Liver (tissue), 9 donors: ENCODE results near the gene PRPSAP1. TPM values are rescaled to one million over a fixed set of nuclear protein-coding genes. Genes with fewer than 3 reads are reported as not detected.
"Not testable (repeated sequence)": the region's sequence is repeated elsewhere in the genome, so short reads cannot be mapped to it uniquely, and the experiment has no call there.

Experiments used
- DNase-seq: peaks from one replicate; pipeline ENCODE4 v3.0.0-alpha.2; 2017; ENCODE audit warnings: low spot score
- H3K27ac ChIP-seq, 2 donors: one replicate each; pipeline ENCODE4 v1.7.0; 2013; ENCODE audit warnings: inconsistent platforms in 2 of 2, low read length in 2 of 2, control low read depth in 1 of 2, low read depth in 1 of 2, mild to moderate bottlenecking in 1 of 2
- H3K27me3 ChIP-seq, 4 donors: one replicate each; pipeline versions ENCODE4 v1.6.1 to v1.7.0; 2013; ENCODE audit warnings: low read length in 3 of 4, inconsistent platforms in 1 of 4, mild to moderate bottlenecking in 1 of 4, moderate library complexity in 1 of 4; ENCODE audit not compliant: control insufficient read depth in 4 of 4, insufficient read depth in 4 of 4
- H3K36me3 ChIP-seq, 4 donors: one replicate each; pipeline versions ENCODE4 v1.6.1 to v1.7.0; 2013; ENCODE audit warnings: low read length in 3 of 4, mild to moderate bottlenecking in 3 of 4, low read depth in 1 of 4, moderate library complexity in 1 of 4; ENCODE audit not compliant: control insufficient read depth in 4 of 4, insufficient read depth in 3 of 4
- H3K4me1 ChIP-seq, 4 donors: one replicate each; pipeline versions ENCODE4 v1.6.1 to v1.7.0; 2013; ENCODE audit warnings: low read length in 3 of 4, mild to moderate bottlenecking in 3 of 4, moderate library complexity in 1 of 4; ENCODE audit not compliant: control insufficient read depth in 4 of 4, insufficient read depth in 4 of 4
- H3K4me3 ChIP-seq, 3 donors: one replicate each; pipeline versions ENCODE4 v1.6.1 to v1.7.0; 2013; ENCODE audit warnings: low read length in 3 of 3, control low read depth in 1 of 3, low read depth in 1 of 3, mild to moderate bottlenecking in 1 of 3
- H3K9ac ChIP-seq, 2 donors: one replicate each; pipeline ENCODE4 v1.7.0; 2013; ENCODE audit warnings: low read length in 2 of 2, mild to moderate bottlenecking in 2 of 2, moderate library complexity in 2 of 2, control low read depth in 1 of 2, low read depth in 1 of 2
- H3K9me3 ChIP-seq, 4 donors: one replicate each; pipeline versions ENCODE4 v1.6.1 to v1.7.0; 2013; ENCODE audit warnings: low read length in 3 of 4; ENCODE audit not compliant: control insufficient read depth in 4 of 4
- ATF3 ChIP-seq: IDR thresholded peaks from 2 replicates; pipeline ENCODE4 v1.6.1; 2016; ENCODE audit warnings: antibody characterized with exemption
- CTCF ChIP-seq: fragments of 150-350 bp; IDR thresholded peaks from 2 replicates; pipeline ENCODE4 v1.5.1; 2017; ENCODE audit warnings: improper control_type of control experiment, low read depth, low read length; ENCODE audit not compliant: missing input control
- EGR1 ChIP-seq, 2 donors: IDR thresholded peaks; 2 replicates each; pipeline ENCODE4 v1.6.1; 2016 to 2018; ENCODE audit warnings: antibody characterized with exemption in 2 of 2, low read depth in 2 of 2
- FOXA1 ChIP-seq: IDR thresholded peaks from 2 replicates; pipeline ENCODE4 v1.6.1; 2016; ENCODE audit warnings: antibody characterized with exemption
- FOXA2 ChIP-seq: IDR thresholded peaks from 2 replicates; pipeline ENCODE4 v1.6.1; 2016; ENCODE audit warnings: antibody characterized with exemption
- GABPA ChIP-seq, 2 donors: IDR thresholded peaks in 1 of 2; conservative IDR thresholded peaks in 1 of 2; 2 replicates each; pipeline ENCODE4 v1.6.1; 2016; ENCODE audit warnings: antibody characterized with exemption in 2 of 2, mild to moderate bottlenecking in 1 of 2, moderate library complexity in 1 of 2
- JUND ChIP-seq, 2 donors: IDR thresholded peaks; 2 replicates each; pipeline ENCODE4 v1.6.1; 2016; ENCODE audit warnings: antibody characterized with exemption in 2 of 2
- NR2F2 ChIP-seq: IDR thresholded peaks from 2 replicates; pipeline ENCODE4 v1.6.1; 2016; ENCODE audit warnings: antibody characterized with exemption
- RAD21 ChIP-seq, 2 donors: IDR thresholded peaks; 2 replicates each; pipeline ENCODE4 v1.6.1; 2016; ENCODE audit warnings: antibody characterized with exemption in 2 of 2, mild to moderate bottlenecking in 2 of 2
- REST ChIP-seq: IDR thresholded peaks from 2 replicates; pipeline ENCODE4 v1.6.1; 2016; ENCODE audit warnings: antibody characterized with exemption, mild to moderate bottlenecking
- RXRA ChIP-seq, 2 donors: IDR thresholded peaks; 2 replicates each; pipeline ENCODE4 v1.6.1; 2017 to 2018; ENCODE audit warnings: antibody characterized with exemption in 2 of 2, mild to moderate bottlenecking in 1 of 2
- SP1 ChIP-seq: IDR thresholded peaks from 2 replicates; pipeline ENCODE4 v1.6.1; 2018; ENCODE audit warnings: antibody characterized with exemption, mild to moderate bottlenecking
- WGBS: extraction: QIAGEN DNeasy Blood & Tissue Kit; methylation state at CpG from one replicate; pipeline ENCODE4 v1.1.7; 2013; 5-methylcytosine and 5-hydroxymethylcytosine counted together
- polyA plus RNA-seq, 2 donors: library from polyadenylated mRNA; stranded (reverse) in 1 of 2; unstranded in 1 of 2; fragments of 200-250 nt in 1 of 2; fragments of >200 nt in 1 of 2; fragmentation: Nextera tagmentation in 1 of 2; extraction: Ambion mirVana in 1 of 2; gene quantifications; one replicate each; pipeline versions ENCODE4 v1.2.1 to v1.2.3, GENCODE V29; 2013 to 2015
- total RNA-seq, 2 donors: library from RNA; depleted of rRNA; stranded (reverse); fragments of >200 nt; gene quantifications; one replicate each; pipeline ENCODE4 v1.2.3, GENCODE V29; 2014
- TF ChIP-seq, protein P1 (sequence below): IDR thresholded peaks from 2 replicates; pipeline ENCODE4 v1.6.1; 2016; ENCODE audit warnings: antibody characterized with exemption
- TF ChIP-seq, protein P2 (sequence below): IDR thresholded peaks from 2 replicates; pipeline ENCODE4 v1.6.1; 2016; ENCODE audit warnings: antibody characterized with exemption
- donor health status: healthy.
- donor health status: healthy.
- donor health status: healthy.
- donor health status: healthy.
- donor health status: healthy.

Gene PRPSAP1
- total and polyA plus RNA-seq, 4 donors, result 21.4 to 78.1 (median 52.6) TPM

DNA sequence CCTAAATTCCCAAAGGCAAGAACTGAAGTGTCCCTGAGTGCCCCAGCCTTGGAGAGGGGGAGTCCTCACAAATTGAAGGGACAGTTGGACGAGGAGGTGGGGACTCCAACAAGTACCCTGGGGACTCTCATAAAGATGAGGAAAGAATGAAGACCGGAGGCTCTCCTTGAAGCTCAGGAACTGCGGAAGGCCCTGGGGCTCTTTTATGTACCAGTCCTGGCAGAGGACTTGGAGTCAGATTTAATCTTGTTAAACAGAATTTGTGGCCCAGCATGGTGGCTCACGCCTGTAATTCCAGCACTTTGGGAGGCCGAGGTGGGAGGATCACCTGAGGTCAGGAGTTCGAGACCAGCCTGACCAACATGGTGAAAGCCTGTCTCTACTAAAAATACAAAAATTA lies 6.1 kb upstream of the PRPSAP1 start:
- H3K27ac ChIP-seq, H3K27me3 ChIP-seq, H3K36me3 ChIP-seq, H3K9ac ChIP-seq, DNase-seq, H3K9me3 ChIP-seq, H3K4me1 ChIP-seq, H3K4me3 ChIP-seq: not testable (repeated sequence)
- WGBS, result 93% methylated on average over 6 of the region's 6 CpGs

DNA sequence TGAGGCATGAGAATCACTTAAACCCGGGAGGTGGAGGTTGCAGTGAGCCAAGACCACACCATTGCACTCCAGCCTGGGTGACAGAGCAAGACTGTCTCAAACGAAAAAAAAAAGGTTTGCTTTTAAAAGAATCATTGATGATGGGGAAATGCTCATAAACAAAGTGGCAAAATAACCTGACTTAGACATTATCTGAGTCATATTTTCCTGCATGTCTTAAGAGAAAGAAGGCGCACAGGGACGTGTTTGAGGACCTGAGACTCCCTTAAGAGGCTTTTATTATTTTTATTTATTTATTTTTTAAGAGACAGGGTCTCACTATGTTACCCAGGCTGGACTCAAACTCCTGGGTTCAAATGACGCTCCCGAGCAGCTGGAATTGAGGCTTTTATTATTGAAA lies 5.7 kb upstream of the PRPSAP1 start:
- Histone ChIP-seq H3K27me3 (no peaks in the 10 kb centered on the region), H3K36me3 (no peaks in the 10 kb centered on the region), H3K27ac (no peak overlapping the region), H3K4me3 (no peak overlapping the region), H3K9ac (no peak overlapping the region), H3K9me3 (no peaks in the 10 kb centered on the region), H3K4me1 (peaks cover 0 to under 1% (median under 1%) of the 10 kb centered on the region in 4 donors)
- TF ChIP-seq RAD21 (IDR thresholded peaks at IDR 0.05), result no peak
- no peak for TF ChIP-seq NR2F2
- TF ChIP-seq SP1, result no peak
- no peak for TF ChIP-seq RXRA (IDR thresholded peaks at IDR 0.05)
- TF ChIP-seq, protein P1, sequence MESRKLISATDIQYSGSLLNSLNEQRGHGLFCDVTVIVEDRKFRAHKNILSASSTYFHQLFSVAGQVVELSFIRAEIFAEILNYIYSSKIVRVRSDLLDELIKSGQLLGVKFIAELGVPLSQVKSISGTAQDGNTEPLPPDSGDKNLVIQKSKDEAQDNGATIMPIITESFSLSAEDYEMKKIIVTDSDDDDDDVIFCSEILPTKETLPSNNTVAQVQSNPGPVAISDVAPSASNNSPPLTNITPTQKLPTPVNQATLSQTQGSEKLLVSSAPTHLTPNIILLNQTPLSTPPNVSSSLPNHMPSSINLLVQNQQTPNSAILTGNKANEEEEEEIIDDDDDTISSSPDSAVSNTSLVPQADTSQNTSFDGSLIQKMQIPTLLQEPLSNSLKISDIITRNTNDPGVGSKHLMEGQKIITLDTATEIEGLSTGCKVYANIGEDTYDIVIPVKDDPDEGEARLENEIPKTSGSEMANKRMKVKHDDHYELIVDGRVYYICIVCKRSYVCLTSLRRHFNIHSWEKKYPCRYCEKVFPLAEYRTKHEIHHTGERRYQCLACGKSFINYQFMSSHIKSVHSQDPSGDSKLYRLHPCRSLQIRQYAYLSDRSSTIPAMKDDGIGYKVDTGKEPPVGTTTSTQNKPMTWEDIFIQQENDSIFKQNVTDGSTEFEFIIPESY, result no peak
- no peak for TF ChIP-seq GABPA (IDR thresholded peaks at IDR 0.05 in 1 of 2, conservative IDR thresholded peaks at IDR 0.05 in 1 of 2)
- no peak for TF ChIP-seq REST
- TF ChIP-seq CTCF, result no peak
- TF ChIP-seq FOXA1, result no peak
- no peak for TF ChIP-seq EGR1 (IDR thresholded peaks at IDR 0.05; ENCODE audit: low read depth in 2 of 2)
- TF ChIP-seq, protein P2, sequence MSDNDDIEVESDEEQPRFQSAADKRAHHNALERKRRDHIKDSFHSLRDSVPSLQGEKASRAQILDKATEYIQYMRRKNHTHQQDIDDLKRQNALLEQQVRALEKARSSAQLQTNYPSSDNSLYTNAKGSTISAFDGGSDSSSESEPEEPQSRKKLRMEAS, result no peak
- no peak for TF ChIP-seq ATF3
- TF ChIP-seq FOXA2, result no peak
- no peak for TF ChIP-seq JUND (IDR thresholded peaks at IDR 0.05)
- no peak for DNase-seq
- WGBS, result 90% methylated on average over 6 of the region's 6 CpGs
